DND-41 (cell line): ENCODE results near the gene SAMD9.

Experiments
- ATAC-seq: fragments of 200-7000 bp; cut with Tn5 transposase; 3 replicates; pipeline ENCODE4 v1.9.1; 2021; ENCODE audit warnings: low read depth; ENCODE audit not compliant: insufficient read depth
- DNase-seq: peaks from one replicate; pipeline ENCODE4 v3.0.0-alpha.2; 2020
- H2AFZ ChIP-seq: 2 replicates; pipeline ENCODE4 v1.6.0; 2012; ENCODE audit warnings: low read depth, low read length
- H3K27ac ChIP-seq: 2 replicates; pipeline ENCODE4 v1.5.1; 2012; ENCODE audit warnings: low read length, inconsistent platforms
- H3K27me3 ChIP-seq: fragments of 200-600 bp; sonication (generic); 2 replicates; pipeline ENCODE4 v1.6.0; 2012; ENCODE audit warnings: low read length, mild to moderate bottlenecking, inconsistent platforms; ENCODE audit not compliant: insufficient read depth, poor library complexity
- H3K36me3 ChIP-seq: 2 replicates; pipeline ENCODE4 v1.5.1; 2012; ENCODE audit warnings: low read length, inconsistent platforms; ENCODE audit not compliant: insufficient read depth
- H3K4me1 ChIP-seq: 2 replicates; pipeline ENCODE4 v1.5.1; 2012; ENCODE audit warnings: mild to moderate bottlenecking, low read length; ENCODE audit not compliant: insufficient read depth
- H3K4me2 ChIP-seq: 2 replicates; pipeline ENCODE4 v1.6.0; 2012; ENCODE audit warnings: mild to moderate bottlenecking, moderate library complexity, low read length, inconsistent platforms; ENCODE audit not compliant: insufficient read depth
- H3K4me3 ChIP-seq, 2 experiments: fragments of 200-600 bp in 1 of 2; shearing (Covaris generic) in 1 of 2; 2 replicates each; pipeline ENCODE4 v1.5.1; 2012 to 2016; ENCODE audit warnings: inconsistent platforms in 2 of 2, low read length in 2 of 2, mild to moderate bottlenecking in 2 of 2, low read depth in 1 of 2, moderate library complexity in 1 of 2
- H3K79me2 ChIP-seq: 2 replicates; pipeline ENCODE4 v1.6.0; 2012; ENCODE audit warnings: low read length, inconsistent platforms; ENCODE audit not compliant: insufficient read depth
- H3K9ac ChIP-seq: 2 replicates; pipeline ENCODE4 v1.6.0; 2012; ENCODE audit warnings: low read depth, mild to moderate bottlenecking, inconsistent platforms, low read length, moderate library complexity
- H3K9me3 ChIP-seq: 2 replicates; pipeline ENCODE4 v1.5.1; 2012; ENCODE audit warnings: low read length, moderate library complexity, mild to moderate bottlenecking, inconsistent platforms; ENCODE audit not compliant: insufficient read depth, severe bottlenecking
- H4K20me1 ChIP-seq: 2 replicates; pipeline ENCODE4 v1.6.0; 2012; ENCODE audit warnings: low read length; ENCODE audit not compliant: insufficient read depth
- EZH2 ChIP-seq: IDR thresholded peaks from 3 replicates; pipeline ENCODE4 v1.6.1; 2012; ENCODE audit warnings: borderline replicate concordance, low read depth, mild to moderate bottlenecking, moderate library complexity, low read length, inconsistent platforms; ENCODE audit not compliant: severe bottlenecking
- TF ChIP-seq, protein P1 (sequence below): IDR thresholded peaks from 2 replicates; pipeline ENCODE4 v1.5.1; 2012; ENCODE audit warnings: borderline replicate concordance, low read length, moderate library complexity, mild to moderate bottlenecking; ENCODE audit not compliant: poor library complexity, severe bottlenecking; ENCODE audit errors: extremely low read depth

Gene SAMD9

GRCh38 chr7:93119191-93119905 lies 1.6 kb upstream of the SAMD9 start:
- Histone ChIP-seq H3K79me2 (peaks cover 32% of the 10 kb centered on the region), H4K20me1 (no peaks in the 10 kb centered on the region), H3K9ac (no peak overlapping the region), H3K27ac (no peak overlapping the region), H3K4me1 (peaks cover 36% of the 10 kb centered on the region), H3K9me3 (no peaks in the 10 kb centered on the region), H2AFZ (peak overlapping the region; percentile 55), H3K27me3 (no peaks in the 10 kb centered on the region), H3K4me2 (no peak overlapping the region), H3K36me3 (peaks cover 7% of the 10 kb centered on the region), H3K4me3 (no peak overlapping the region)
- no peak for TF ChIP-seq EZH2
- TF ChIP-seq, protein P1, sequence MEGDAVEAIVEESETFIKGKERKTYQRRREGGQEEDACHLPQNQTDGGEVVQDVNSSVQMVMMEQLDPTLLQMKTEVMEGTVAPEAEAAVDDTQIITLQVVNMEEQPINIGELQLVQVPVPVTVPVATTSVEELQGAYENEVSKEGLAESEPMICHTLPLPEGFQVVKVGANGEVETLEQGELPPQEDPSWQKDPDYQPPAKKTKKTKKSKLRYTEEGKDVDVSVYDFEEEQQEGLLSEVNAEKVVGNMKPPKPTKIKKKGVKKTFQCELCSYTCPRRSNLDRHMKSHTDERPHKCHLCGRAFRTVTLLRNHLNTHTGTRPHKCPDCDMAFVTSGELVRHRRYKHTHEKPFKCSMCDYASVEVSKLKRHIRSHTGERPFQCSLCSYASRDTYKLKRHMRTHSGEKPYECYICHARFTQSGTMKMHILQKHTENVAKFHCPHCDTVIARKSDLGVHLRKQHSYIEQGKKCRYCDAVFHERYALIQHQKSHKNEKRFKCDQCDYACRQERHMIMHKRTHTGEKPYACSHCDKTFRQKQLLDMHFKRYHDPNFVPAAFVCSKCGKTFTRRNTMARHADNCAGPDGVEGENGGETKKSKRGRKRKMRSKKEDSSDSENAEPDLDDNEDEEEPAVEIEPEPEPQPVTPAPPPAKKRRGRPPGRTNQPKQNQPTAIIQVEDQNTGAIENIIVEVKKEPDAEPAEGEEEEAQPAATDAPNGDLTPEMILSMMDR: no peak
- DNase-seq: no peak
- ATAC-seq: no peak

- Histone ChIP-seq H3K36me3 (peaks cover 12% of the 10 kb centered on the region), H3K4me3 (peak overlapping the region; percentile 60 to 66), H2AFZ (peak overlapping the region; percentile 59; the same call in 1 of the 2 replicates), H3K4me1 (peaks cover 37% of the 10 kb centered on the region), H3K9me3 (no peaks in the 10 kb centered on the region), H3K27me3 (no peaks in the 10 kb centered on the region), H3K4me2 (peak overlapping the region; percentile 69), H3K9ac (peak overlapping the region; percentile 61), H3K27ac (peak overlapping the region; percentile 92), H4K20me1 (no peaks in the 10 kb centered on the region), H3K79me2 (peaks cover 33% of the 10 kb centered on the region)
- no peak for DNase-seq
- peak; percentile 32; the same call in 2 of the 3 replicates for ATAC-seq
- TF ChIP-seq EZH2: no peak
- TF ChIP-seq, protein P1: no peak
Observed at GRCh38 chr7:93117327-93117726, 452 bp downstream of the SAMD9 start.

- Histone ChIP-seq H3K9me3 (no peaks in the 10 kb centered on the region), H2AFZ (no peak overlapping the region), H3K9ac (peak overlapping the region; percentile 61), H3K4me2 (peak overlapping the region; percentile 69), H3K79me2 (peaks cover 33% of the 10 kb centered on the region), H3K4me3 (peak overlapping the region in 1 of 2 experiments; percentile 66; a peak in 3 of 4 replicates), H3K27me3 (no peaks in the 10 kb centered on the region), H4K20me1 (no peaks in the 10 kb centered on the region), H3K4me1 (peaks cover 37% of the 10 kb centered on the region), H3K36me3 (peaks cover 12% of the 10 kb centered on the region), H3K27ac (peak overlapping the region; percentile 57)
- ATAC-seq (no peak), DNase-seq (no peak)
- TF ChIP-seq EZH2: no peak
- TF ChIP-seq, protein P1: no peak
Observed at GRCh38 chr7:93115796-93116195, 2.0 kb downstream of the SAMD9 start.
